HEK293 (cell line): ENCODE data around the gene NDST1.

Experiments
- YY1 ChIP-seq: fragments of 450-650 bp; formaldehyde crosslinking; IDR thresholded peaks from 2 replicates; pipeline ENCODE4 v1.5.1; 2018; ENCODE audit warnings: missing biosample characterization, missing genetic modification characterization
- TF ChIP-seq, protein P1 (sequence below): fragments of 450-650 bp; formaldehyde crosslinking; IDR thresholded peaks from 2 replicates; pipeline ENCODE4 v1.5.1; 2016; ENCODE audit warnings: missing biosample characterization, missing genetic modification characterization

DNA sequence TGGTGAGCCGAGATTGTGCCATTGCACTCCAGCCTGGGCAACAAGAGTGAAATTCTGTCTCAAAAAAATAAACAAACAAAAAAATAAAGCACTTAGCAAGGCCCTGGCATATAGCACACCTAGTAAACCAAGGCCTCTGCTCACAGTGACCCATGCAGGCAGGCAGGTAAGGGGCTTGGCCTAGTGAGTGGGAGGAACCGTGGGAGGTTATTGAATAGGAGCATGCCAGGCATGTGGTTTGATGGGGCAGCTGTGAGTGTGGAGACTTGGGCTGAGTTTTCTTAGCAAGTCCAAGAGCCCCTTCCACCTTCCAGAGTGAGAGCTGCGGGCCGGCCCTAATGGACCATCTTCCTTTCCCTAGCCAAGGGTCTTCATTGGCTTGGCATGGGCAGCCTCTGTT, 4.5 kb upstream of the NDST1 start:
- no peak for TF ChIP-seq YY1 (tag by site-specific recombination)
- TF ChIP-seq, protein P1, sequence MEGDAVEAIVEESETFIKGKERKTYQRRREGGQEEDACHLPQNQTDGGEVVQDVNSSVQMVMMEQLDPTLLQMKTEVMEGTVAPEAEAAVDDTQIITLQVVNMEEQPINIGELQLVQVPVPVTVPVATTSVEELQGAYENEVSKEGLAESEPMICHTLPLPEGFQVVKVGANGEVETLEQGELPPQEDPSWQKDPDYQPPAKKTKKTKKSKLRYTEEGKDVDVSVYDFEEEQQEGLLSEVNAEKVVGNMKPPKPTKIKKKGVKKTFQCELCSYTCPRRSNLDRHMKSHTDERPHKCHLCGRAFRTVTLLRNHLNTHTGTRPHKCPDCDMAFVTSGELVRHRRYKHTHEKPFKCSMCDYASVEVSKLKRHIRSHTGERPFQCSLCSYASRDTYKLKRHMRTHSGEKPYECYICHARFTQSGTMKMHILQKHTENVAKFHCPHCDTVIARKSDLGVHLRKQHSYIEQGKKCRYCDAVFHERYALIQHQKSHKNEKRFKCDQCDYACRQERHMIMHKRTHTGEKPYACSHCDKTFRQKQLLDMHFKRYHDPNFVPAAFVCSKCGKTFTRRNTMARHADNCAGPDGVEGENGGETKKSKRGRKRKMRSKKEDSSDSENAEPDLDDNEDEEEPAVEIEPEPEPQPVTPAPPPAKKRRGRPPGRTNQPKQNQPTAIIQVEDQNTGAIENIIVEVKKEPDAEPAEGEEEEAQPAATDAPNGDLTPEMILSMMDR (tag by site-specific recombination) = no peak
